A673 (cell line): ENCODE measurements around the gene CMTM1.

Experiments
- EZH2 ChIP-seq: fragments of 200-600 bp; sonication (generic); IDR thresholded peaks from 2 replicates; pipeline ENCODE4 v1.6.1; 2017; ENCODE audit warnings: borderline replicate concordance, low read depth, mild to moderate bottlenecking, mixed read lengths, antibody characterized with exemption, low read length; ENCODE audit not compliant: poor library complexity, severe bottlenecking
- TF ChIP-seq, protein P1 (sequence below): fragments of 300-800, 200-600 bp; sonication (generic); conservative IDR thresholded peaks from 2 replicates; pipeline ENCODE4 v1.5.1; 2017; ENCODE audit warnings: low read depth, mild to moderate bottlenecking, antibody characterized with exemption, low read length, moderate library complexity, mixed read lengths

DNA sequence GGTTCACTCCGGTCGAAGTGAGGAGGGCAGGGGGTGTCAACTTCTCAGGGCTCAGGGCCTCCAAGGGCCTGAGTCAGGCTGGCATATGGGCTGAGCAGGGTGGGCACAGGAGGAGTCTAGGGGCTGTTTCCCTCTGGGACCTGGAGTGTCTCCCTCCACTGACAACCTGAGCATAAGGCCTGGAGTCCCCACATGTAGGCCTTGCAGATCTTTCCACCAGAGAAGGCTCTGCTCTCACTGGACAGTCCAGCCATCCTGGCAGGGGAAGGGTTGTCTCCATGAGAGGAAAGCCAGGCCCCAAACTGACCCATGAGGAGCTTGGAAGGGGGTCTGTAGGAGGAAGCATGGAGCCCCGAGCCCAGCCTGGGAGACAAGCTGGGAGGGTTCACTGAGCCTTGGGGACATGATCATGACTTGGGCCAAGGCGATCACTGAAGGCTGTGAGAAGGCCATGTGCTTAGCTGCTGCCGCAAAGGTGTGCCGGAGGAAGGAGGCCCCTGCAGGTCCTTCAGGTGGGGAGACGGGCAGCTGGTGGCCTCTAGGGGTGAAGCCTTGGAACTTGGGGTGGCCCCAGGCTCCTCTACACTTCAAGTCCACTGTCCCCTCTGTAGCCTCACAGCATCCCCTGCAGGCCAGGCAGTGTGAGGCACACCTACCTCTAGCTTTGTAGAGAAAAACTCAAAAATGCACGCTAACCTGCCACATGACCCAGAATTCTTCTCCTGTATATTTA is 22.9 kb downstream of the CMTM1 start:
- TF ChIP-seq, protein P1, sequence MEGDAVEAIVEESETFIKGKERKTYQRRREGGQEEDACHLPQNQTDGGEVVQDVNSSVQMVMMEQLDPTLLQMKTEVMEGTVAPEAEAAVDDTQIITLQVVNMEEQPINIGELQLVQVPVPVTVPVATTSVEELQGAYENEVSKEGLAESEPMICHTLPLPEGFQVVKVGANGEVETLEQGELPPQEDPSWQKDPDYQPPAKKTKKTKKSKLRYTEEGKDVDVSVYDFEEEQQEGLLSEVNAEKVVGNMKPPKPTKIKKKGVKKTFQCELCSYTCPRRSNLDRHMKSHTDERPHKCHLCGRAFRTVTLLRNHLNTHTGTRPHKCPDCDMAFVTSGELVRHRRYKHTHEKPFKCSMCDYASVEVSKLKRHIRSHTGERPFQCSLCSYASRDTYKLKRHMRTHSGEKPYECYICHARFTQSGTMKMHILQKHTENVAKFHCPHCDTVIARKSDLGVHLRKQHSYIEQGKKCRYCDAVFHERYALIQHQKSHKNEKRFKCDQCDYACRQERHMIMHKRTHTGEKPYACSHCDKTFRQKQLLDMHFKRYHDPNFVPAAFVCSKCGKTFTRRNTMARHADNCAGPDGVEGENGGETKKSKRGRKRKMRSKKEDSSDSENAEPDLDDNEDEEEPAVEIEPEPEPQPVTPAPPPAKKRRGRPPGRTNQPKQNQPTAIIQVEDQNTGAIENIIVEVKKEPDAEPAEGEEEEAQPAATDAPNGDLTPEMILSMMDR, result peak; percentile 56
- no peak for TF ChIP-seq EZH2
